Uterus (tissue), 4 donors: ENCODE results near the gene TWIST2. TPM values are rescaled to one million over a fixed set of nuclear protein-coding genes. Genes with fewer than 3 reads are reported as not detected.

Source experiments
- DNase-seq, 2 donors: peaks; one replicate each; pipeline ENCODE4 v3.0.0-alpha.2; 2019 to 2020
- H3K27ac ChIP-seq, 2 donors: fragments of 200-600 bp; sonication (generic); 1 replicate in 1 of 2; 2 replicates in 1 of 2; pipeline ENCODE4 v1.5.1; 2016 to 2018
- H3K27me3 ChIP-seq, 2 donors: fragments of 200-600 bp; sonication (generic); one replicate each; pipeline ENCODE4 v1.5.1; 2018 to 2019; ENCODE audit warnings: control low read depth in 1 of 2
- H3K36me3 ChIP-seq, 2 donors: fragments of 200-600 bp; sonication (generic); one replicate each; pipeline ENCODE4 v1.5.1; 2019; ENCODE audit warnings: control low read depth in 1 of 2
- H3K4me1 ChIP-seq, 2 donors: fragments of 200-600 bp; sonication (generic); one replicate each; pipeline ENCODE4 v1.5.1; 2018 to 2019; ENCODE audit warnings: control low read depth in 1 of 2
- H3K4me3 ChIP-seq, 2 donors: fragments of 200-600 bp; sonication (generic); 1 replicate in 1 of 2; 2 replicates in 1 of 2; pipeline ENCODE4 v1.5.1; 2018 to 2019; ENCODE audit warnings: mild to moderate bottlenecking in 1 of 2
- H3K9me3 ChIP-seq, 2 donors: fragments of 200-600 bp; sonication (generic); one replicate each; pipeline ENCODE4 v1.5.1; 2019; ENCODE audit warnings: control low read depth in 1 of 2
- CTCF ChIP-seq, 4 experiments: fragments of 200-600 bp in 2 of 4; fragments of 450-650 bp in 2 of 4; sonication (generic) in 2 of 4; IDR thresholded peaks; one replicate each; pipeline ENCODE4 v1.5.1; 2016 to 2019; ENCODE audit warnings: antibody characterized with exemption in 4 of 4, mild to moderate bottlenecking in 2 of 4, moderate library complexity in 1 of 4
- POLR2A ChIP-seq, 2 donors: fragments of 450-650 bp; IDR thresholded peaks; one replicate each; pipeline ENCODE4 v1.6.1; 2016; ENCODE audit warnings: antibody characterized with exemption in 2 of 2, mild to moderate bottlenecking in 1 of 2, moderate library complexity in 1 of 2
- intact Hi-C: fragments of 100-400 bp; cut with DNase I; formaldehyde crosslinking; loops from one replicate; pipeline ENCODE4 v1.15.1; 2023; ENCODE audit warnings: low total_unique reads
- total RNA-seq, 4 donors: library from RNA; depleted of rRNA in 3 of 4; stranded (reverse); fragments of >200 nt in 3 of 4; gene quantifications; one replicate each; pipeline versions ENCODE4 v1.1.0 to v1.2.4, GENCODE V29; 2014 to 2023
- donor health status: DM: yes; HTN: yes; CAD: no.

Gene TWIST2
- total RNA-seq, 4 donors from 2014 or later: 28.1 to 199 (median 63.9) TPM

DNA sequence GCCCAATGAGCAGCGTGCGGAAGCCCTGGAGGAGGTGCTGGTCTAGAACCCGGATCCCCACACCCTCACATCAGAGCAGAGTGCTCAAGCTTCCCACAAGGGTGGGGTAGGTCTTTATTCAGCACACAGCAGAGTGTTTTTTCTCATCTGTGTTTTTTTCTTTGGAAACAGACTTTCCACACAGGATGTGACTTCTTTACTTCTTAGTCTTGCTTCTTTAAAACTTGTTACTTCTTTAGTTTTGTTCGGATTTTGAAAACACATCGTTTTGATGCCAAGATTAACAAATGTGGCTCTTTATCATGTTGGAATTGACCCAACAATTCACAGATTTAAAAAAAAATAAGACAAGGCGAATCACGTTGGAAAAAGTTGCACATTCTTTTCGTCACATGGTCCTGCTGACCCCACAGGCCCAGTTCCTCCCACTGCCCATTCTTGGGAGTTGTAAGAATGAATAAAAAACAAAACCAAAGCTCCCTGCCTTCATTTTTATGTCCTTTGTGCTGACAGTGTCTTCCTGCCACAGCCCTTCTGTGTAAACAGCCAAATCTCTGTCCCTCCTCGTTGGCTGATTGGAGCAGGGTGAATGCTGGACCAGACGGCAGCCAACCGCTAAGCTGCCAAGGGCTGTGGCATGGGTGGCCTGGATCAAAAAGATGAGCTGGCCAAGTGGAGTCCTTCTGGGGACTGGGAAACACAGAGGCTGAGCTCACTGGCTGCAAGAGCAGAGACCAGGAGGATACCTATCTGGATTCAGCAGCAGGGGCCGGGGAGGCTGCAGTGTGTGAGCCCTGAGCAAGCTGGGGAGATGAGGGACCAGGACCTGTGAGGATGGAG, 81.6 kb downstream of the TWIST2 start:
- H3K27me3 ChIP-seq: no peaks in the 10 kb centered on the region
- peak; percentile 64 to 72 for DNase-seq
- no peak overlapping the region for H3K4me3 ChIP-seq
- peak overlapping the region; percentile 54 to 79 for H3K27ac ChIP-seq
- H3K9me3 ChIP-seq: no peaks in the 10 kb centered on the region
- H3K4me1 ChIP-seq: peaks cover 4 to 12% of the 10 kb centered on the region in 2 donors
- intact Hi-C loops: no loop called here
- H3K36me3 ChIP-seq: no peaks in the 10 kb centered on the region
- TF ChIP-seq POLR2A (IDR thresholded peaks at IDR 0.05) (no peak), CTCF (IDR thresholded peaks at IDR 0.05) (no peak)

- no peak for TF ChIP-seq CTCF (IDR thresholded peaks at IDR 0.05)
- TF ChIP-seq POLR2A (IDR thresholded peaks at IDR 0.05): no peak
- Histone ChIP-seq H3K27me3 (no peaks in the 10 kb centered on the region), H3K36me3 (no peaks in the 10 kb centered on the region), H3K27ac (peak overlapping the region; percentile 54 to 79), H3K9me3 (no peaks in the 10 kb centered on the region), H3K4me1 (peaks cover 4 to 12% of the 10 kb centered on the region in 2 donors), H3K4me3 (no peak overlapping the region)
- intact Hi-C loops: no loop called here
- no peak for DNase-seq
Observed at GRCh38 chr2:238930216-238930615, 82.3 kb downstream of the TWIST2 start.

GRCh38 chr2:238936162-238937052, 88.5 kb downstream of the TWIST2 start:
- Histone ChIP-seq H3K4me1 (peaks cover 0 to 7% of the 10 kb centered on the region in 2 donors), H3K4me3 (no peak overlapping the region), H3K9me3 (no peaks in the 10 kb centered on the region), H3K36me3 (no peaks in the 10 kb centered on the region), H3K27me3 (no peaks in the 10 kb centered on the region), H3K27ac (no peak overlapping the region)
- no peak for TF ChIP-seq CTCF (IDR thresholded peaks at IDR 0.05)
- no peak for TF ChIP-seq POLR2A (IDR thresholded peaks at IDR 0.05)
- DNase-seq: peak in 1 of 2 donors; percentile 11
- intact Hi-C loops: no loop called here

DNA sequence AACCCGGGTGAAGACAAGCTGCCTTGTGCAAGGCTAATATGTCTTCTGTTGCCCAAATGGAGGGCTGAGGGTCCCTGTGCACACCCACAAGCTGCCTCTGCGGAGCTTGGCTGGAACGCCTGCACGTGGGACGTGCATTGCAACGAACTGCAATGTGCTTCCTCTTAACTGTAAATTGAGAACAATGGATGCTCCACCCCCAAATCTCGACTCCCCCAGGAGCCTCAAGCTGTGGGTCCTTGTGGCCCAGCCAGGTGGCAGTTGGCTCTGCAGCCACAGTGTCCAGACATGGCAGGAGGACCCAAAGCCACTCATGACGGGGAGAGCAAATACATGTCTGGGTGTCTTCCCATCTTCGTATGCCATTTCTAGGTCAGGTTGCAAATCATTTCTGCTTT, 90.1 kb downstream of the TWIST2 start:
- peak overlapping the region; percentile 73 to 82 for H3K27ac ChIP-seq
- TF ChIP-seq CTCF (IDR thresholded peaks at IDR 0.05): no peak
- TF ChIP-seq POLR2A (IDR thresholded peaks at IDR 0.05): no peak
- H3K4me3 ChIP-seq: no peak overlapping the region
- intact Hi-C loops: no loop called here
- H3K9me3 ChIP-seq: no peaks in the 10 kb centered on the region
- DNase-seq: peak in 1 of 2 donors; percentile 52
- H3K4me1 ChIP-seq: peaks cover 0 to 7% of the 10 kb centered on the region in 2 donors
- H3K27me3 ChIP-seq: no peaks in the 10 kb centered on the region
- H3K36me3 ChIP-seq: no peaks in the 10 kb centered on the region
